T47D (cell line): ENCODE measurements around the gene ZFR.
A peak's percentile ranks its signal among the peaks of the same experiment; 100 is the strongest.

ENCODE experiments used
- DNase-seq, 2 experiments: peaks; one replicate each; pipeline versions ENCODE4 v3.0.0 to v3.0.0-alpha.2; 2011 to 2012; ENCODE audit warnings: low read depth in 1 of 2, low spot score in 1 of 2
- JUND ChIP-seq: IDR thresholded peaks from 2 replicates; pipeline ENCODE4 v1.6.1; 2012; ENCODE audit warnings: low read depth
- in situ Hi-C: cut with HindIII; loops from 2 replicates; pipeline ENCODE4 v1.10.0; 2016; ENCODE audit warnings: low sequenced_read_pairs, low pct_unique_long_range_greater_than_20kb

Gene ZFR

DNA sequence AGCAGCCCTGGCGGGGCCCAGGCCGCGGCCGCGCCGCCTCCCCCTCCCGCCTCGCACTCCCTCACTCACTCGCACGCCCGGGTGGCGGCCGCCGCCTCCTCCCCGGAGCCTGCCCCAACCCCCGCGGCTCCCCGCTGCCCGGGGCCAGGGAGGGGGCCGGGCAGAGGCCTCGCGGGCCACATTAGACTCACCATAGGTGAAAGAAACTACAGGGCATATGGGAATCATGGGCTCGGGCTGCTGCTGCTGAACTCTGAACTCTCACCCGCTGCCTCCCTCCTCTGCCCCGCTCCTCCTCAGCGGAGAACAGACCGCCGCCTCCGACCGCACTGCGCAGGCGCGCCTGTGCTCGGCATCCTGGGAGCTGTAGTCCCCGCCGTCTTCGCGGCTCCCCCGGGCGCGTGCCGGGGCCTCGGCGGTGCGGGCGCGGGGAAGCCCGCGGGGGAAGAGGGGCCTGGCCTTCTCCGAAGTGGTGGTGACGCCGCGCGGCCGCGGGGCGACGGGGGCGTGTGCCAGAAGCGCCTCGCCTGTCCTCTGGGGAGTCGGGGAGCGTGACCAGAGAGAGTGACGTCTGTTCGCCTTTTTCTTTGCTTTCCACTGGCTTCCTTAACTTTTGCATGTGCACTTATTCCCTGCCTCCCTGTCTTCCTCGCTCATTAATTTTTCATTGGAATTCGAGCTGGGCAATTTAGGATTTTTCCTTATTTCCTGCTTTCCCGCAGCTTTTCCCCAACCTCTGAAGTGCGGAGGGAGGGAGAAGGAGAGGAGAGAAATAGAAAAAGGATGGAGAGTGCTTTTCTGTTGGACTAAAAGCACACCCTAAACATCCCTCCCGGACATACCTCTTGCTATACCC, at the start of gene ZFR:
ZFR (minus strand) TSS at position 310 of the 856 bp plus-strand sequence; CDS start at position 228, 82 bp downstream.
- peak; percentile 92 to 98 for DNase-seq
- in situ Hi-C loops = no loop called here
- TF ChIP-seq JUND = no peak

DNA sequence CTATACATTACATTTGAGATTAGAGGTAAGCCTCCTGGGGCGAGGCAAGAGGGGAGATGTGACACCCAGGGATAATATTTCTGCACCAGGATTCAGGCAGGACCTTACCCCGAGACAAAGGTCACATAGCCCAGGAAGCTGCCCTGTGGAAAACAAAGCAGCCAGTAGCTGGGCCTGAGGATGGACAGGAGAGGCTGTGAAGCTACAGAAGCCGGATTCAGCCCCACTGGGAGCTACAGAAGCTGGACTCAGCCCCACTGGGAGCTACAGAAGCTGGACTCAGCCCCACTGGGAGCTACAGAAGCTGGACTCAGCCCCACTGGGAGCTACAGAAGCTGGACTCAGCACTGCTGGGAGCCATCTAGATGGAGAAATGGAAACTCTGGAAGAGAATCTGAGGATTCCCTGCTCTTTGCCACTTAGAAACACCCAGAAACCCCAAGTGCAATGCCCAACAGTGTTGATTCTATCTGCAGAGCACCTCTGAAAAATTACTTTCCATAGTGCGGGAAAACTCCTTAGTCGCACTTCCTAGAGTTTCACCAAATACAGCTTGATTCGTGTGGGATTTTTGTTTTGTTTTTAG, 46.5 kb upstream of the ZFR start:
- no peak for TF ChIP-seq JUND
- in situ Hi-C loops = no loop called here
- no peak for DNase-seq

DNA sequence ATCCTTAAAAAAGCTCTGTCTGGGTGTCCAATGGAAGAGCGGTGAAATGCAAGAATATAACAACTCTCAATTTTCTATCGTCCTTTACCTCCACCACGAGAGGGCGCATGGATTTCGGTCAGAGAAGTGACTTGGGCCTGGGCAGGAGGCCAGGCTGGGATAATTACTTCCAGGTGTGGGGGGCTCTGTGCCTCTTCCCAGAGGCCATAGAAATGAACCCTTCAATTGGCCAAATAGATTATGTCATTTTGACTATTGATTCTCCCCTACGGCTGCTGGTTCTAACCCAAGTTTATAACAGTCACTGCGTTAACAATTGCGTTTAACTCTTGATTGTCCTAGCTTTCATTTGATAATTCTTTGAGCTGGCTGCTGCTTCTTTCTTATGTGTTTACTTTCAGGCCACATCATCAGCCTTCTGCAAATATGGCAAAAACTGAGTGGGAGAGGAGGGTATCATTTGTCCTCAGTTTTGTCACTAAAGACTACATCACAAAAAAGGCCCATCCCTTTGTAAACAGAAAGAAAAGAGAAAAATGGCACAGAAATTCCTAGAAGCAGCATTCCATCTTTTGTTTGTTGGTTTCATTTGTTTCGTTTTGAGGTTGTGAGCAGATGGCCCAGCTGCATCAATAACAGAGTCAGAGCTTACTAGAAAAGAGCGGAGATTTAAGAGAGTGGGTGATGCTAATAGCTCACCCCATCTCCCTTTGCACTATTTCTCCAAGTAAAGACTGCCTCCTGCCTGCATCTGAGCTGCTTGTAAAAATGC, 45.4 kb upstream of the ZFR start:
- in situ Hi-C loops = no loop called here
- DNase-seq = peak; percentile 43 to 83
- no peak for TF ChIP-seq JUND

DNA sequence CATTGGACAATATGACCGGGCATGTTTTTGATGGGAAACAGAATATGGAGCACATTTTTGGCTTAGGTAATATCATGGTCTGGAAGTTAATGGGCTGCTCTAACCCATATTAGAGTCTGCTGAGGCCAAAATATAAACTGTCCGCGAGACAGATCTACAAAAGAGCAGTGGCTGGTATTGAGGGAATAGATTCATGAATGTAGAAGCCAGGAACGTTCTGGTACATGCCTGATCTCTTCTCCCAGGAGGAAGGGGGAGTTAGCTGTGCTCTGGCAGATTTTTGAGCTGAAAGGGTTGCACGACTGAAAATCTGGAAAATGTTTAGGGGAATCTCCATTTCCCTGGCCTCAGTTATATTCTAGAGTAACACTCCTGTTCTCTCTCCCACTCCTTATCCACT, 42.9 kb upstream of the ZFR start:
- no peak for DNase-seq
- in situ Hi-C loops = no loop called here

DNA sequence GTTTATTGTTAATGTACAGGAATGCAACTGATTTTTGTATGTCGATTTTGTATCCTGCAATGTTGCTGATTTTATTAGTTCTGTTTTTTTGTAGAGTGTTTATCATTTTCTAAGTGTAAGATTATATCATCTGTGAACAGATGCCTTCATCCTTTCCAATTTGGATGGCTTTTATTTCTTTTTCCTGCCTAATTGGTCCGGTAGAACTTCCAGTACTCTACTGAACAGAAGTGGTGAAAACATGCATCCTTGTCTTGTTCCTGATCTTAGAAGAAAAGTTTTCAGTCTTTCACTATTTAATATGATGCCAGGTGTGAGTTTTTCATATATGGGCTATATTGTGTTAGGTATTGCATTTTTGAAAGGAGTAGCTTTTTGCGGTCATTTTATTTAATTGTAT, 42.5 kb upstream of the ZFR start:
- in situ Hi-C loops = no loop called here
- no peak for TF ChIP-seq JUND
- no peak for DNase-seq

More for the DNA sequence above, 42.9 kb upstream of the ZFR start:
- no peak for TF ChIP-seq JUND

DNA sequence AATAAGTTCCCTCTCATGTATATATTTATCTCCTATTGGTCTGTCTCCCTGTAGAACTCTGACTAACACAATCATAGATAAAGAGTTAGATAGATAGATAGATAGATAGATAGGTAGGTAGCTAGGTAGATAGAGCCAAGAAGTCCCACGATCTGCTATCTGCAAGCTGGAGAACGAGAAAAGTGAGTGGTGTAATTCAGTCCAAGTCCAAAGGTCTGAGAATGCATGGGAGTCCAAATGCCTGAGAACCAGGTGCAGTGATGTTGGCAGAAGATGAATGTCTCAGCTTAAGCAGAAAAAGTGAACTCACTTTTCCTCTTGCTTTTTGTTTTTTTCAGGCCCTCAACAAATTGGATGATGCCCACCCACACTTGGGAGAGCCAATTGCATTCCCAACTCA, 37.7 kb upstream of the ZFR start:
- no peak for DNase-seq
- in situ Hi-C loops = no loop called here

DNA sequence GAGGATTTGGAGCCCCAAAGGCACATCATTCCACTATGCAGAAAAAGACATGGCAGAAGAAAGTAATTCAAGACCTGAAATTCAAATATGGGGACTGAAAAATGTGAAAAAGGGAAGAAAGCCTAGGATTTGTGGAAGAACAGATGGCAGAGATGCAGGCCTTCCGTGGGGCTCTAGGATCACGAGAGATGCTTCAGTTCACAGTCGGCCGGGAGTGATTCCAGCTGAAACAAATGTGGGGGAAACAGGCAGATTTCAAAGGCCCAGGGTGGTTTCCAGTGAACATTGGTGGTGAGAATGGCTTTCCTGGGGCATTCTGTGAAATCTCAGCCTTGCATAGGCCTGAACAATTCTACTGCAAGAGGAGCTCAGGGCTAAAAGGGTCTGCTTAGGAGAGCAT, 34.6 kb upstream of the ZFR start:
- no peak for DNase-seq
- in situ Hi-C loops = no loop called here
- TF ChIP-seq JUND = no peak

More for the DNA sequence above, 37.7 kb upstream of the ZFR start:
- TF ChIP-seq JUND = no peak

DNA sequence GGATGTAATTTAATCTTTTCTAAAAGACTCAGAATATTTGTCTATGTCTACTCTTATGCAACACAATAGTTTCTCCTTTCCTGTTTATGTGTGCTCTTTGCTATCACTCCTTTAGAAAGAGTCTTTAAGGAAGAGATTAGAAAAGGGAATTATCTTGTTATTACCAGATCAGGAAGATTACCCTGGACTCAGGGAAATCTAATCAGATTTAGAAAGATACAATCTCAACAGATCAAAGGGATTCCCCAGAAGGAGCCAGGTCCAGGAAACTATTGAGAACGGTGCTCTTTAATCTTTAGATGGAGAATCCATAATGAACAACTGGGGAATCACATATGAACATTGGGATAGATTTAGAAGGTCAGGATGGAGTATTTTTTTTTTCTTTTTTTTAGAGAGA, 32.4 kb upstream of the ZFR start:
- TF ChIP-seq JUND = no peak
- in situ Hi-C loops = no loop called here
- DNase-seq = no peak

DNA sequence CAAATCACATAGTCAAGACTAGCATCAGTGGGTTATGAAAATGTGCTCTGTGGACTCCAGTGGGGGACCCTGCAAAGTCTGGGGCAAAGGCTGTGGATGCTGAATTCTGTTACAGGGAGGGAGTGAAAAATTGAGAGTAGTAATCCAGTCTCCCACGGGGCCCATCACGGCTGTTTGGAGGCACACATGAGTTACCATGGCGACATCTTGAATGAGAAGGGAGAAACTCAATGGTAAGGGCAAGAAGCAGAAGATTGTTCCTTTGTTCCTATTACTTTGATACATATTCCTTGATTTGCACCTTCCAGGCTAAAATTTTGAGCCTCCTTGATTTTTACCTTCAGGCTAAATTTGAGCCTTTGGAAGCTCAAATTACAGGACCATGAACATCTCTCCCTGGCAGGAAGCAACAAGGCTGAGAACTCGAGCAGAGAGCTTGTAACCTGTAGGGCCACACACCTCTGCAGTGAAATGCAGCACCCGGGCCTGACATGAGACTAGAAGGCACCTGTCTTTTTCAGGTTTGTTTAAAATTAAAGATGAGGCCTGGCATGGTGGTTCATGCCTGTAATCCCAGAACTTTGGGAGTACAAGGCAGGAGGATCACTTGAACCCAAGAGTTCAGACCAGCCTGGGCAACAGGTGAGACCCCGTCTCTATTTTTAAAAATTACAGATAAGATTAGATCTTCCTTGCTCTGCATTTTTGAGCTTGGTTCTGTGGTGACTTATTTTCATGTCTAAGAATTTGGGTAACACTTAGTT, 31.0 kb upstream of the ZFR start:
- TF ChIP-seq JUND = no peak
- DNase-seq = no peak
- in situ Hi-C loops = no loop called here

DNA sequence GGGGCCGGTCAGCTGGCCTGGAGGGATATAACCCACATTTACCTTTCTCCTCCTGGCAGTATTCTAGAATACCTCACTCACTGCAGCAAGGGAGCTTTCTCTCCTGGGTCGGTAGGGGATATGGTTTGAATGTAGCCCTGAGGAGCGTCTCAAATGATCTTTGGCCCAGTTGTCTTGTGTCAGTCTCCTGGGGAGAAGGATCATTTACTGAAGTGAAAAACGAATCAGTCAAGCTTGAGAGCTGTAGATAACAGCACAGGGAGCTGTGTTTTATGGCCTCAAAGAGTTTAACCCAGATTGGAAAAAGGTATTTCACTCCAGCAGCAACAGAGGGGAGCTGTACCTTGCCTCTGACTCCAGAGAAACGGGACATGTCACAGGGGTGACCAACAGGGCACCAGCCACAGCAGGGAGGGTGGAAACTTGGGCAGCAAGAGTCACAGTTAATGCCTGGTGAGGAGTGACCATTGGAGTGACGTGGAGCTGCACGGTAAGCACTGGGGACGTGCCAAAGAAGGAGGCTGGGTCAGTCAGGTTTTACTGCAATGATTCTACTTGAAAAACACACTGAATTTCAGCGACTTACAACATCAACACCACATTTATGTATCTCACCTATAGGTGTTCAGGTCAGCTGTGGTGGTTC, 29.8 kb upstream of the ZFR start:
- in situ Hi-C loops = no loop called here
- DNase-seq = no peak
- no peak for TF ChIP-seq JUND

DNA sequence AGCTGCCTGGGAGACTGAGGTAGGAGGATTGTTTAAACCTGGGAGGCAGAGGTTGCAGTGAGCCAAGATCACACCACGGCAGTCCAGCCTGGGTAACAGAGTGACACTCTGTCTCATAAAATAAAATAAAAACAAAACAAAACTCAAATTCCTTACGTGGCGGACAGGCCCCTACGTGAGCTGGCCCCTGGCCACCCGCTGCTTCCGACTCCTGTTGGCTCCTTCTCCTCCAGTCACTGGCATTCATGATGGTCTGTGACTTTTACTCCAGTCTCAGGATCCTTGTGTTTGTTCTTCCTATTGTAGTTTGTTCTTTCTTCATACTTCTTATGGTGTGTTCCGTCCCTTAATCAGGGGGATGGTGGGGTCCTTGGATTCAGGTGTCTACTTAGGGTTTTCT, 28.5 kb upstream of the ZFR start:
- no peak for DNase-seq
- in situ Hi-C loops = no loop called here
- no peak for TF ChIP-seq JUND

DNA sequence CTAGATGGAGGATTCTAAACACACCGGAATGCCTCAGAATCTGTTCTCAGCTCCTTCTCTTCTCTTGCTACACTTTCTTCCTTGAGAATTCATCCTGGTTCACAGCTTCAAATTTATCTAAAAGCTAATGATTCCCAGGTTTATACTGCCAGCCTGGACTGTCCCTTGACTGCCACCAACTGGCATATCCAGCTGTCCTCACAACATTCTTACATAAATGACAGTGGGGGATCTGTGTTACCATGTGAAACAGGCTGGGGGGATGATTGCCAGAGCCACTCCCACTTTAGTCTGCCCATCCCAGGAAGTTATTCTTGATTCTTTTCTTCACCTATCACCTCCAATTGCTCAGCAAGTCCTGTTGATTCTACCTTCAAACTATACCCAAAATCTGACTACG, 27.2 kb upstream of the ZFR start:
- in situ Hi-C loops = no loop called here

More for the DNA sequence above, 27.2 kb upstream of the ZFR start:
- peak in 1 of 2 experiments; percentile 42 for DNase-seq
- no peak for TF ChIP-seq JUND
